PC-9 (cell line): ENCODE results near the gene HLA-DRB5.

Source experiments
- EZH2 ChIP-seq: fragments of 200-600 bp; sonication (generic); IDR thresholded peaks from 2 replicates; pipeline ENCODE4 v1.8.0; 2017; ENCODE audit warnings: antibody characterized with exemption, low read depth
- TF ChIP-seq, protein P1 (sequence below): fragments of 200-600 bp; sonication (generic); conservative IDR thresholded peaks from 2 replicates; pipeline ENCODE4 v1.6.1; 2017; ENCODE audit warnings: mixed run types, antibody characterized with exemption, mild to moderate bottlenecking, moderate library complexity

DNA sequence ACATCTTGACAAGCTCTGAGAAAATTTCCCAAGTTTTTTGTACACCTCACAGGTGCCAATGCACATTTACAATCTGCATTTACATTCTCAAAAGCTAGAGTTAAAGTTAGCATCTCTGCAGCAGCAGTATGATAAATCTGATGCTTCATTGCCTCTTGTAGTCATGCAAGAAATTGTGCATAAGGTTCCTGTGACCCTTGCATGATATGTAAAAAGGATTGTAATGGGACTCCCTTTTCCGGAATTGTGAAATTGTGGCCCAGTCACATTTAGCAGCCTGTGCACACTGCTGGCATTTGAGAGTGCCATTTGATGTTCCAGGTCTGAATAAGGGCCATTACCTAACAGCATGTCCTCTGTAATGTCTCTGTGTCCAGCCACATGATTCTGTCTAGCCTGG, 35.4 kb upstream of the HLA-DRB5 start:
- TF ChIP-seq, protein P1, sequence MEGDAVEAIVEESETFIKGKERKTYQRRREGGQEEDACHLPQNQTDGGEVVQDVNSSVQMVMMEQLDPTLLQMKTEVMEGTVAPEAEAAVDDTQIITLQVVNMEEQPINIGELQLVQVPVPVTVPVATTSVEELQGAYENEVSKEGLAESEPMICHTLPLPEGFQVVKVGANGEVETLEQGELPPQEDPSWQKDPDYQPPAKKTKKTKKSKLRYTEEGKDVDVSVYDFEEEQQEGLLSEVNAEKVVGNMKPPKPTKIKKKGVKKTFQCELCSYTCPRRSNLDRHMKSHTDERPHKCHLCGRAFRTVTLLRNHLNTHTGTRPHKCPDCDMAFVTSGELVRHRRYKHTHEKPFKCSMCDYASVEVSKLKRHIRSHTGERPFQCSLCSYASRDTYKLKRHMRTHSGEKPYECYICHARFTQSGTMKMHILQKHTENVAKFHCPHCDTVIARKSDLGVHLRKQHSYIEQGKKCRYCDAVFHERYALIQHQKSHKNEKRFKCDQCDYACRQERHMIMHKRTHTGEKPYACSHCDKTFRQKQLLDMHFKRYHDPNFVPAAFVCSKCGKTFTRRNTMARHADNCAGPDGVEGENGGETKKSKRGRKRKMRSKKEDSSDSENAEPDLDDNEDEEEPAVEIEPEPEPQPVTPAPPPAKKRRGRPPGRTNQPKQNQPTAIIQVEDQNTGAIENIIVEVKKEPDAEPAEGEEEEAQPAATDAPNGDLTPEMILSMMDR: no peak
- no peak for TF ChIP-seq EZH2
